CD4-positive, alpha-beta T cell (primary cell): ENCODE data around the gene CERS4. TPM values are rescaled to one million over a fixed set of nuclear protein-coding genes. Genes with fewer than 3 reads are reported as not detected.

Source experiments
- ATAC-seq: fragments of 200-7000 bp; cut with Tn5 transposase; one replicate; pipeline ENCODE4 v1.10.0; 2022; ENCODE audit warnings: mild to moderate bottlenecking; ENCODE audit not compliant: poor library complexity
- CTCF ChIA-PET: fragments of 350-600 bp; sonication (Branson Sonifier 250); formaldehyde crosslinking; loops from one replicate; lab custom pipeline; 2021; ENCODE audit warnings: antibody characterized with exemption, inconsistent platforms; lab: Charles Lee
- POLR2A ChIA-PET: fragments of 350-600 bp; sonication (Branson Sonifier 250); formaldehyde crosslinking; loops from one replicate; lab custom pipeline; 2021; ENCODE audit warnings: antibody characterized with exemption, inconsistent platforms; lab: Charles Lee
- DNase-seq, 14 experiments: peaks; one replicate each; pipeline ENCODE4 v3.0.0-alpha.2; 2013 to 2020; ENCODE audit warnings: mixed read lengths in 2 of 14
- H3K27ac ChIP-seq, 2 donors: one replicate each; pipeline versions ENCODE4 v1.5.1 to v1.7.0; 2013; ENCODE audit warnings: low read length in 2 of 2, low read depth in 1 of 2, mild to moderate bottlenecking in 1 of 2
- H3K27me3 ChIP-seq, 2 experiments: 1 replicate in 1 of 2; 2 replicates in 1 of 2; pipeline versions ENCODE4 v1.6.1 to v1.7.0; 2013; ENCODE audit warnings: low read length in 2 of 2, control low read depth in 1 of 2, mild to moderate bottlenecking in 1 of 2, moderate library complexity in 1 of 2; ENCODE audit not compliant: insufficient read depth in 2 of 2, control insufficient read depth in 1 of 2
- H3K36me3 ChIP-seq: one replicate; pipeline ENCODE4 v1.6.1; 2013; ENCODE audit warnings: low read length, control low read depth; ENCODE audit not compliant: insufficient read depth
- H3K4me1 ChIP-seq: one replicate; pipeline ENCODE4 v1.6.1; 2013; ENCODE audit warnings: low read length, control low read depth; ENCODE audit not compliant: insufficient read depth
- H3K4me3 ChIP-seq: one replicate; pipeline ENCODE4 v1.5.1; 2013; ENCODE audit warnings: mild to moderate bottlenecking, low read length, moderate library complexity
- H3K9me3 ChIP-seq, 2 experiments: 1 replicate in 1 of 2; 2 replicates in 1 of 2; pipeline versions ENCODE4 v1.6.1 to v1.7.0; 2013; ENCODE audit warnings: low read length in 2 of 2, mild to moderate bottlenecking in 2 of 2, control low read depth in 1 of 2, moderate library complexity in 1 of 2; ENCODE audit not compliant: control insufficient read depth in 1 of 2, insufficient read depth in 1 of 2
- H3K27ac Mint-ChIP-seq: one replicate; pipeline ENCODE4 v1.8.0; 2020; ENCODE audit warnings: mixed read lengths
- H3K27me3 Mint-ChIP-seq: one replicate; pipeline ENCODE4 v1.8.0; 2021; ENCODE audit warnings: mixed read lengths
- H3K36me3 Mint-ChIP-seq: one replicate; pipeline ENCODE4 v1.8.0; 2021; ENCODE audit warnings: low read depth, mixed read lengths
- H3K4me1 Mint-ChIP-seq: one replicate; pipeline ENCODE4 v1.8.0; 2021; ENCODE audit warnings: low read depth, mixed read lengths
- H3K4me3 Mint-ChIP-seq: one replicate; pipeline ENCODE4 v1.8.0; 2020; ENCODE audit warnings: mild to moderate bottlenecking, mixed read lengths
- H3K9me3 Mint-ChIP-seq: one replicate; pipeline ENCODE4 v1.8.0; 2020; ENCODE audit warnings: mixed read lengths
- intact Hi-C, 2 experiments: fragments of 100-400 bp; cut with DNase I in 1 of 2; cut with micrococcal nuclease in 1 of 2; formaldehyde crosslinking; loops; one replicate each; pipeline versions ENCODE4 v1.15.1 to v1.9.0; 2023 to 2025; cut with DNase I, micrococcal nuclease
- polyA plus RNA-seq, 2 donors: library from polyadenylated mRNA; unstranded; fragments of 120-200 nt; gene quantifications; one replicate each; pipeline ENCODE4 v1.2.1, GENCODE V29; 2013
- total RNA-seq, 174 experiments: library from RNA in 2 of 174; stranded (reverse) in 2 of 174; gene quantifications; one replicate each; pipeline ENCODE4 v1.2.3 and lab custom pipeline; 2021 to 2026
- TF ChIP-seq, protein P1 (sequence below): fragments of 200-600 bp; IDR thresholded peaks from one replicate; pipeline ENCODE4 v1.8.0; 2022; ENCODE audit warnings: antibody characterized with exemption, mild to moderate bottlenecking

The CERS4 gene, protein sequence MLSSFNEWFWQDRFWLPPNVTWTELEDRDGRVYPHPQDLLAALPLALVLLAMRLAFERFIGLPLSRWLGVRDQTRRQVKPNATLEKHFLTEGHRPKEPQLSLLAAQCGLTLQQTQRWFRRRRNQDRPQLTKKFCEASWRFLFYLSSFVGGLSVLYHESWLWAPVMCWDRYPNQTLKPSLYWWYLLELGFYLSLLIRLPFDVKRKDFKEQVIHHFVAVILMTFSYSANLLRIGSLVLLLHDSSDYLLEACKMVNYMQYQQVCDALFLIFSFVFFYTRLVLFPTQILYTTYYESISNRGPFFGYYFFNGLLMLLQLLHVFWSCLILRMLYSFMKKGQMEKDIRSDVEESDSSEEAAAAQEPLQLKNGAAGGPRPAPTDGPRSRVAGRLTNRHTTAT
- total RNA-seq (10 to 100 TPM in 1 of 2 experiments, 1 to 10 TPM in 1; 8.7 to 12.3 TPM), total RNA-seq (lab: John Stamatoyannopoulos, UW) (4.8 to 32.8 (median 16.9) reads per million in 172 experiments)
- 17.3 TPM for polyA plus RNA-seq (2013, experiment 1 of 2)
- 23.8 TPM for polyA plus RNA-seq (2013, experiment 2 of 2)

DNA sequence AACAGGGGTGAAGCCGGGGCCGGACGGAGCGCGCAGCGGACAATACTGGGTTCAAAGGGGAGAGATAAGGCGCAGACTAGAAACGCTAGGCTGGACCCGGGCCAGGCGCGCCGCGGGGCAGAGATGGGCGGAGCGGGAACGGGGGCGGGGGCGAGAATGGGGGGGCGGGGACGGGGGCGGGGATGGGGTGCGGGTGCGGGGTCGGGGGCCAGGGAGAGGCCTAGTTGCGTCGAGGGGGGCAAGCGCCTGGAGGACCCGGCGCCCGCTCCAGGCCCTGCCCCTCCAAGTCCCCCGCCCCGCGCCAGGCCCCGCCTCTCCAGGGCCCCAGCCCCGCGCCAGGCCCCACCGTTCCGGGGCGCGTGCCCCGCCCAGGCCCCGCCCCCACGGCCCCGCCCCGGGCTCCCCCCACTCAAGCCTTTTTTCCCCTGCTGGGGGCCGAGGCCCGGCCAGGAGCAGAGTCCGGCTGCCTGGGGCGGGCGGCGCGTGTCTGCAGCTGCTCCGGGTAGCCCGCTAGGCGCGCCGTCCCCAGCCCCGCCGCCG, at the start of gene CERS4:
TSS of gene CERS4 (plus strand) at position 449 of the 540 bp plus-strand sequence. CDS start 41,707 bp downstream, outside the sequence.
- Histone ChIP-seq H3K4me1 (peaks cover 39% of the 10 kb centered on the region), H3K36me3 (peaks cover 3% of the 10 kb centered on the region), H3K4me3 (peak within 1 kb of the TSS; percentile 95), H3K9me3 (no peaks in the 10 kb centered on the region), H3K27me3 (no peaks in the 10 kb centered on the region), H3K27ac (peak within 1 kb of the TSS; percentile 18 to 81)
- peaks cover 21% of the 10 kb centered on the region for H3K4me1 Mint-ChIP-seq
- POLR2A ChIA-PET = interaction anchor here (0.8 to 2.2 kb wide), 7 partner anchors 14 to 305 kb away, joined by 3 to 16 read pairs (median 5); partner anchors contain the start of genes MAP2K7 and TIMM44
- H3K4me3 Mint-ChIP-seq = peak within 1 kb of the TSS; percentile 93
- CTCF ChIA-PET = interaction anchor here (1.0 kb wide), 1 partner anchor 60 kb away, joined by 3 read pairs; no protein-coding TSS in a partner anchor
- DNase-seq (peak; percentile 54 to 92 (median 73)), ATAC-seq (peak; percentile 83)
- peaks cover 8% of the 10 kb centered on the region for H3K36me3 Mint-ChIP-seq
- peak within 1 kb of the TSS; percentile 90 for H3K27ac Mint-ChIP-seq
- no peaks in the 10 kb centered on the region for H3K9me3 Mint-ChIP-seq
- TF ChIP-seq, protein P1, sequence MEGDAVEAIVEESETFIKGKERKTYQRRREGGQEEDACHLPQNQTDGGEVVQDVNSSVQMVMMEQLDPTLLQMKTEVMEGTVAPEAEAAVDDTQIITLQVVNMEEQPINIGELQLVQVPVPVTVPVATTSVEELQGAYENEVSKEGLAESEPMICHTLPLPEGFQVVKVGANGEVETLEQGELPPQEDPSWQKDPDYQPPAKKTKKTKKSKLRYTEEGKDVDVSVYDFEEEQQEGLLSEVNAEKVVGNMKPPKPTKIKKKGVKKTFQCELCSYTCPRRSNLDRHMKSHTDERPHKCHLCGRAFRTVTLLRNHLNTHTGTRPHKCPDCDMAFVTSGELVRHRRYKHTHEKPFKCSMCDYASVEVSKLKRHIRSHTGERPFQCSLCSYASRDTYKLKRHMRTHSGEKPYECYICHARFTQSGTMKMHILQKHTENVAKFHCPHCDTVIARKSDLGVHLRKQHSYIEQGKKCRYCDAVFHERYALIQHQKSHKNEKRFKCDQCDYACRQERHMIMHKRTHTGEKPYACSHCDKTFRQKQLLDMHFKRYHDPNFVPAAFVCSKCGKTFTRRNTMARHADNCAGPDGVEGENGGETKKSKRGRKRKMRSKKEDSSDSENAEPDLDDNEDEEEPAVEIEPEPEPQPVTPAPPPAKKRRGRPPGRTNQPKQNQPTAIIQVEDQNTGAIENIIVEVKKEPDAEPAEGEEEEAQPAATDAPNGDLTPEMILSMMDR = no peak
- intact Hi-C loops = loop anchor here (1.0 to 5.0 kb wide), 2 partner anchors 28 to 178 kb away; no protein-coding TSS in a partner anchor
- no peaks in the 10 kb centered on the region for H3K27me3 Mint-ChIP-seq

DNA sequence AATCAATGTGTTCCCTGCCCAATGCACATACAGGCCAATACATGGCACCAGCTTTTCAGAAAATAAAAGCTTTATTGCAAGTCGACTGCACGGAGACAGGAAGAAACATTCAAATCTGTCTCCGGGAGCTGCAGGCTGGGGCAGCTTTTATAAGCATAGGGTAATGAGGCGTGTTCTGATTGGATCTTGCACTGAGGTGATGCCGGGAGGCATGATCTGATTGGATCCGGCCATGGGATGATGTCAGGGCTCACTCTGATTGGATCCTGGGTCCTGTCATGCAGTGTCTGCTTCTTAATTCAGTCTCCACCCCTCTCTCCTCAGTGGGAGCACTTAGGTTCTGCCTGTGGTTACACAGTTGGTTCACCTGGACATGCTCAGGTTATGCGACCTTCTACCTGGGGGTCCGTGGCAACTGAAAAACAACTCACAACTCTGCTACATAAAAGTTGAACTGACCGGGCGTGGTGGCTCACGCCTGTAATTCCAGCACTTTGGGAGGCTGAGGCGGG, 48.0 kb upstream of the CERS4 start:
- Mint-ChIP-seq H3K27me3 (peaks cover 11% of the 10 kb centered on the region), H3K27ac (no peak overlapping the region), H3K9me3 (no peaks in the 10 kb centered on the region), H3K36me3 (no peaks in the 10 kb centered on the region), H3K4me1 (no peaks in the 10 kb centered on the region), H3K4me3 (no peak overlapping the region)
- ChIA-PET CTCF (no interaction called here), POLR2A (no interaction called here)
- H3K27ac ChIP-seq = no peak overlapping the region
- TF ChIP-seq, protein P1 = no peak
- H3K4me3 ChIP-seq = no peak overlapping the region
- no peaks in the 10 kb centered on the region for H3K9me3 ChIP-seq
- no peaks in the 10 kb centered on the region for H3K36me3 ChIP-seq
- no peaks in the 10 kb centered on the region for H3K27me3 ChIP-seq
- intact Hi-C loops = no loop called here
- no peaks in the 10 kb centered on the region for H3K4me1 ChIP-seq
- ATAC-seq = no peak
- DNase-seq = no peak

DNA sequence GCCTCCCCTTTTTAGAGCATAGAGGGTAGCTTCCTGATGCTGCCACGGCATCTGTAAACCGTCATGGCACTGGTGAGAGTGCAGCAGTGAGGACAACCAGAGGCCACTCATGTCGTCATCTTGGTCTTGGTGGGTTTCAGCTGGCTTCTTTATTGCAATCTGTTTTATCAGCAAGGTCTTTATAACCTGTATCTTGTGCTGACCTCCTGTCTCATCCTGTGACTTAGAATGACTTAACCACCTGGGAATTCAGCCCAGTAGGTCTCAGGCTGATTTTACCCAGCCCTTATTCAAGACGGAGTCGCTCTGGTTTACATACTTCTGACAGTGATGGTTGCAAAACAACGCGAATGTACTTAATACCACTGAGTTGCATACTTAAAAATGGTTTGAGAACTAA, 45.4 kb upstream of the CERS4 start:
- ChIA-PET CTCF (no interaction called here), POLR2A (no interaction called here)
- Histone ChIP-seq H3K36me3 (no peaks in the 10 kb centered on the region), H3K4me1 (no peaks in the 10 kb centered on the region), H3K27me3 (no peaks in the 10 kb centered on the region), H3K27ac (no peak overlapping the region), H3K9me3 (no peaks in the 10 kb centered on the region), H3K4me3 (no peak overlapping the region)
- ATAC-seq (no peak), DNase-seq (no peak)
- H3K36me3 Mint-ChIP-seq = no peaks in the 10 kb centered on the region
- TF ChIP-seq, protein P1 = no peak
- intact Hi-C loops = no loop called here
- no peak overlapping the region for H3K4me3 Mint-ChIP-seq
- H3K9me3 Mint-ChIP-seq = no peaks in the 10 kb centered on the region
- H3K27me3 Mint-ChIP-seq = no peaks in the 10 kb centered on the region
- H3K4me1 Mint-ChIP-seq = no peaks in the 10 kb centered on the region
- no peak overlapping the region for H3K27ac Mint-ChIP-seq
